ENCODE measurements around the gene RAMACL. TPM values are rescaled to one million over a fixed set of nuclear protein-coding genes. Genes with fewer than 3 reads are reported as not detected.

RAMACL gene
- total RNA-seq, 1 donor from 2014 or later: 1.4 TPM

DNA sequence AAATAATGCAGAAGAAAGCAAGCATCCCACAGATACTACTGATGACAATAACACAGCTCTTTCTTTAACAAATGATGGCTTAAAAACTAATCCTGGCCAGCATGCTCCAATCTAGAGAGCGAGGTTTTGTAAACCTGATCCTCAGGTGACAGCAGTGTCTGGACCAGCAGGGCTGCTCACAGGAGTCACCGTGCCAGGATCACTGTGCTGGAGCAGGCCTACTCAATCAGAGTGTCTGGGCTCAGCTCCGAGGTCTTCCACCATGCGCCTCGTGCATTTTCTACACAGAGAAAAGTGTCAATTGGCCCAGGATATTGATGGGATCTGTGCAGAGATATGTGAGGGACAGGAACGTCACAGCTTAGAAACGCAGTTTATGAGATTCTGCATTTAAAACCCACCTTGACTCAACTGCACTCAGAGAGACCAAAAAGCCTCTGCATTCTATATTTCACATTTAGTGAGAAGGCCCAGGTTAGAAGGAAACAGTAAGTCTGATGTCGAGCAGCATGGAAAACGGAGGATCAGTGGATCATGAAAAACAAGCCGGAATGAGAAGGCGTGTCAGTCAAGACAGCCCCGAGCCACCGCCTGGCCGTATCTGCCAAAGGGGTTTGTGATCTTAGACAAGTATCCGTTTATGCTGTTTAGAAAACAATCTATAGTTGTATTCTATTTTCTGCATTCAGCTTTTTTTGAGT is 7.8 kb downstream of the RAMACL start:
- DNase-seq (ENCODE audit: low read depth, low spot score): no peak

DNA sequence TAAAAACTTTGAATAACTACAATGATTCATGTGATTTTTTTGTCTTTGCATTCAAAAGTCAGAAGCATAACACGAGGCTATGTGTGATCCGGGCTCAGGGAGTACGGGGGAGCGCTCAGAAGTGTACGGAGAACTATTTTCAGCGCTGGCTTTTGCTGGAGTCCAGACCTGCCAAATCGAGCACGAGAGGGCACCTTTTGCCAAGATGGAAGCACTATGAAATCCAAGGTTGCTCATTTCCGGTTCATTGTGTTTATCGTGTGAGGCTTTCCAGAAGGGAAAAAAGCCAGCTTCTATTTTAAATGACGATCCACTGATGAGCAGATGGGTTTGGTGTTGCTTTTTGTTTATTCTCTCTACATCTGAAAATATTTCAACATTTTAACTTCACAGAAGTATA is 11.3 kb downstream of the RAMACL start:
- peak; percentile 63 for DNase-seq (ENCODE audit: low read depth, low spot score)

DNA sequence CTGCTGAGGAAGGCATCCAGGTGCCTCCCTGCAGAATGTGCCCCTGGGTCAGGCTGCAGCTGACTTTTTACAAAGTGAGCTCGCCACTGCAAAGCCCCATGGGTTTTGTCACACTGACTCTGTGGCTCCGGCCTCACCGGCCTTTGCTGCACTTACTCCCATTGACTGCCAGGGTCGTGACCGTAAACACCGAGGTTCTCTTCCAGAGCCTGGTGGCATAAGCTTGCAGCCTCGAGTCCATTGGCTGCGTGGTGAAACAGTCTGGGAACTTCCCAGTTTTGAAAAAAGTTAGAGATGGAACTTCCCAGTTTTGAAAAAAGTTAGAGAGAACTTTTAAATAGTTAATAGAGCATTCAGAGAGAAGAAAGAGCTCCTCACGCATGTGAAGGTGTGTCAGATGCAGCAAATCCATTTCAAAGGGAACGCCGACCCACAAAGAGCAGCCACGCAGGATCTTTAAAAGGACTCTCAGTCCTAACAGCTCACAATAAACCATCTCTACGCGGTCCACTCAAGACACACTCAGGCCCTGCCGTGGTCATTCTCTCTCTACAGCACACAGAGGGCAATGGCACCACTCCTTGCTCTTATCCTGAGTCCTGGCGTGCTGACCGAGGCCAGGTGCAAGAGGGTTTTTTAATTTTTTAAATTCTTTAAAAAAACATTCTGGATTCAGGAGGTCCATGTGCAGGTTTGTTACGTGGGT is 12.8 kb downstream of the RAMACL start:
- DNase-seq (ENCODE audit: low read depth, low spot score): no peak

DNA sequence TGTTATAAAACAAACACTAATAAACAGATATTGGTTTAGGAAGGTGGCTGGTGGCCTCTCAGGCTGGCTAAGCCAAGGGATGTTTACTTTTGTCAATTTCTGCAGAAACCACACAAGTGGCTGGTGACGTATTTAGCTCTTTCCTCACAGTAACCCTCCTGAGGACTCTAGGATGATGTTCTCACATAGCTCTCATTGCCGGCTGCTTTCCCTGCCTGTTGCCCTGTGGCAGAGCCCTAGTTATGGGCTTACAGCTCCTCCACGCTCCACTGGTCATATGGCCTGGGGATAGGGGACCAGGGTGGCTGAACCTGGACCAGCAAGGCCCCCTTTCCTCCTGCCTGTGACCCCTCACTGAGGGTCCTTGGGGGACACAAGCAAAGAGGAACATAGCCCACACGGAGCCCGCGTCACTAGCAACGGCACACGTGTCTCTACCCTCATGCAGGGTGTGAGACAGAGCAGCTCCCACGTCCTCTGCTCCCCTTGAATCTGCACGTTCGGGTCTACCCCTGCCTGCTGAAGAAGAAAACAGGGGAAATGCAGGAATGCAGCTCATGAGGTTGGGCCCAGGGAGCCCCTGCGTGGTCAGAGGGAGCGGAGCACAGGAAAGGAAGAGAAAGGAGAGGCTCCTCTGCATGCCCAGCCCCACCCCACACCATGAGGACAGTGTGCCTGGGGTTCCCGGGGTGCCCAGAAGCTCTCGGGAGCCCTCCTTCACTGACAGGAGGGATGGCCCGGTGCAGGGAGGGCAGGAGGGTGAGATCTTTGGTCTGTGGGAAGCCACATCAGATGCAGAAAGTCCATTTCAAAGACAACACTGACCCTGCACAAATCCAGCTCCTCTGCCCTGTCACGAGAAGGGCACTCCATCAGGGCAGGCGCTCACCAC is 13.9 kb downstream of the RAMACL start:
- no peak for DNase-seq (ENCODE audit: low read depth, low spot score)

DNA sequence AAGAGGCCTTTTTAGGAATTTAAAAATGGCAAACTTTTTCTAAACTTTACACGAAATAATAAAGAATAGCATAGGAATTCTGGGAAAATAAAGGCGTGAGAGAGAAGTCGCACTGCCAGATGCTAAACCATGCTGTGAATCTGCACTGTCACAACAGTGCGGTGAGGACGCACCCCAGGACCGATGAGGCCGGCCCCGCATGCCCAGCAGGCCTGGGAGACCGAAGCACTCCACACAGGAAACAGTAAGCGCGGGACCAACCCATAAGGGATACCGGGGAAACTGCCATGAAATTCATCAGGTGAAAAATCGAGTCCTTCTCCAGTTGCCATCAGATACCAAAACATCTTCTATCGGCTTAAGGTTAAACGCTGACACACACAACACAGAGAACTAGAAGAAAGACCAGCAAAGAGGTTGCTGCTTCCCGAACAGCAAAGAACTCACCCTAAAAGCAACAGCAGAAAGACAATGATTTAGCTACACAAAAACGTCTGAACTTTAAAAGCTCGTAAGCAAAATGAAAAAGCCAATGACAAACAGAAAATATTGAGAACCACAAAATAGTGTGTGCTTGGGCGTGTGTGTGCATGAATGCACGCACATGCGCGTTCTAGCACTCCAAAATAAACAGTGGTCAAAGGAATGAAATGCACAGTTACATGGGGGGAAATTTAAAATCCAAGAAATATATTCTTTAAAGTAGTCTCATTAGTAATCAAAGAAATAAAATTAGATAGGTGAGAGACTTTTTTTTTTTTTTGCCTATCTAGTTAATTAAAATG is 15.4 kb downstream of the RAMACL start:
- DNase-seq (ENCODE audit: low read depth, low spot score): no peak

DNA sequence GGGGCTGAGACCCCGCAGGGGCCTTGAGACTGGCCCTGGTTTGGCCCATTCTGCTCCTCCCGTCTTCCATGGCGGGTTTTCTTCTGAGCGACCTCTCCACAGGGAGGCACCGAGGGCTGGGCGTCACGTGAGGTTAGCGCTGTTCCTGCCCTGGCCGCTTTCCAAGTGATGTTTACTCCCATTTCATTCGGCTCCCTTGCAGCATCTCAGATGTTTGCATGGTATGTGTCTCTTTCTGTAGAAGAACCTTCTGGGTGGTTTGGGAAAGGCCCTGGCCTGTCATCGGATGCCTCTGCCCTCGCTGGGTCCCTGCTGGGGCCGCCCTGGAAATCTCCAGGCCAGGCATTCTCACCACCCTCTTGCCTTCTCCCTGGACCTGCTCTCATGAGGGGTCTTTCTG is 17.3 kb downstream of the RAMACL start:
- no peak for DNase-seq (ENCODE audit: low read depth, low spot score)

DNA sequence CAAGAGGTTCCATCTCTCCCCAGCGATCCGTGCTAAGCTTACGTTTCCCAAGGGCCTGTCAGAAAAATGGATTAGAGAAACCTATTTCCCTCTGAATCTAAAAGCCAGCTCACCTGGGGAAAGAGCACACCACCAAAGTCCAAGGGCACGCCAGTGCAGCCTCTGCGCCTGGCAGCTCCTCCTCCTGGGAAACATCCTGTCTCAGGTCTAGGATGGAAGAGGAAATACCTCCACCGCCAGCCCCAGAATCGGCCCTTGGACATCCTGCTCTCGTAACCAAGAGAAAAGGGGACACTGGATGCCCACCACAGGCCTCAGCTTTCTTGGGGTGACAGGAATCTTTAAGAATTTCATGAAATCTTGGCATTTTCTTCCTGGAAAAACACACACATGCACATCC is 18.7 kb downstream of the RAMACL start:
- DNase-seq (ENCODE audit: low read depth, low spot score): no peak

DNA sequence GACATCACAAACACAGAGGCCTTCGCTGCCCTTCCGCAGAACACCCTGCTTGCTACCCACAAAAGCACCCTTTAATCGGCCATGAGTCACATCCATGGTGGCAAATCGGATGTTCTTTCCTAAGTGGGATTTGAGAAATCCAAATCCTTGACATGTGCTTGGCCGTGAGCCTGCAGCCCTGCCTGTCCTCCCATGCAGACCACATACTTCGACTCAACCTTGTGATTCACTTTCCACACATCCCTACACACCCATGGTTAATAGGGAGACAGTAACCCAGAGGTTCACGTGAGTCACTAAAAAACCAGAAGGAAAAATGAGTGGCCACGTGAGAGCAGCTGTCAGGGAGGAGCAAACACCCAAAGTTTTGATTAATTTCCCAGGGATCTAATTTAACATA is 19.4 kb downstream of the RAMACL start:
- no peak for DNase-seq (ENCODE audit: low read depth, low spot score)

DNA sequence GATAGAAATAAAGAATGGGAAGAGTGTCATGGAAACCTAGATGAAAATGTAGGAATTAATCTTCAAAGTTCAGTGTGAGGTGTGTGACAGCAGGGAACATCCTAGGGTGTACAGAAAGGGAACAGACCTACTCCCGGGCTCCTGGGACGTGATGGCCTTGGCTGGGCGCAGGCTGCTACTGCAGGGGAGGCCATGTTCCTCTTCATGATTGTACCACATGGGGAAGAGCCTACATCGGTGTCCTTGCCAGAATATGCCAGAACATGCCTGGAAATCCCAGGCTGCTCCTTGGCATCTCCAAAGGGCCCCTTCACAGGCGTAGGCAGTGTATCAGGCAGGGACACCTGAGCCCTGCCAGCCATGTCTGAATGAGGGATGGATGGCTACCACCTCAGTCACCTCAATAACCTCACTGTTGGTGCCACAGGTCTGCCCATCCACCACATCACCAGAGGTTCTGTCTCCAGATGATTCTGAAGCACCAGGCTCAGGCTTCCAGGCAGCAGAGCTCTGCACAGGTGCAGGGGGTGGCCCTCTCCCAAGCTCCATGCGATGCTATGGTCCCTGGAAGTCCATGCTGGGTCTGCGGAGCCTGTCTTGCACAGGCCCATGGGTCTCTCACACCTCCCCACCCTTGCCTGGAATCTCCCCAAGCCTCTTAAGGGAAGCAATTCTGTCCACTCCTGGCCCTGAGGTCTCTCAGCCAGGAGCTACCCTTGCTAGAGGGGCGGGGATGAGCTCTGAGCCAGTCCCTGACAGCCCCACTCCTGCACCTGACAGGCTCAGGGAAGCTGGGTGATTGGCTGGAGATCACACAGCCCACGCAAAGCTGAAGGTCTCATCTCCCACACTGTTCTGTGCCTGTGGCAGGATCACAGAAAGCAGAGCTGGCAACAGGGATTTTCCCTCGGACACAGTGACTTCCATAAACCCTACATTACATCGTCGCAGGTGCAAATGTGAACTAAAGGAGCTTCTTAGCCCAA is 20.2 kb downstream of the RAMACL start:
- no peak for DNase-seq (ENCODE audit: low read depth, low spot score)

DNA sequence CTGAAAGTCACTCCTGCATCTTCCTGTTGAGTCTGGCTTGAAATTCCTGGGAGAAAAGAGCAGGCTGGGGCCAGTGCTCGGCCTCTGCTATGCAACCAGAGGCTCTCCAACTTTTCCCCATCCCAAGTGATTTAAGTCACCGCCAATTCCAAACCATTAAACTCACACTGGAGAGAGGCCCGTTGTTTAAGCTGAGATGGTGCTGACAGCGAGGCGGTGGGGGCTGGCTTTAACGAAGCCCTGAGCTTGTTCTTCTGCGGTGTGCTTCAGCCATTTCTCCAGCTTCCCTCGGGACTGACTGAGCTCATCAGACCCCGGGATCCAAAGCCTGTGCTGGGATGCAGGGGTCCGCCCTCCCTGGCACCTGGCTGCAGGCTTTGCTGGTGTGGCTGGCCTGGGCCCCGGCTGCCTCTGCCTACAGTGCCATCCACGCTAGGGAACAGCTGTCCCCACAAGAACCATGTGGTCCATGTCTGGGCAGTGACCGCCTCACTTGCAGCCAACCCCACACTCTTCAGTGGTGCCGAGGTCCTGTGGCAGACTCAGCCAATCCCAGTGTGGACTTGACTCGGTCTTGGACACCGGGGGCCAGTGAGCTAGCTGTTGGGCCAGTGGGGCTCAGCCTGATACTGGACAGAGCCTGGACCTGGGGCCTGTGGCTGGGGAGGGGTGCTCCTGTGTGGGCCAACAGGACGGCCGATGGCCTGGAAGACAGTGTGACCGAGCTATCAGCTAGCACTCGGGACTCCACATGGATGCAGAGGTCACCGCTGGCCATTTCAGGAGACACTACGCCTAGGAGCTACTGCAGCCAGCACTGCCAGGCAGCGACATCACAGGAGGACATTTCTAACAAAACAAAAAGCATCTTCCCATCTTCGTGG is 21.2 kb downstream of the RAMACL start:
- no peak for DNase-seq (ENCODE audit: low read depth, low spot score)

DNA sequence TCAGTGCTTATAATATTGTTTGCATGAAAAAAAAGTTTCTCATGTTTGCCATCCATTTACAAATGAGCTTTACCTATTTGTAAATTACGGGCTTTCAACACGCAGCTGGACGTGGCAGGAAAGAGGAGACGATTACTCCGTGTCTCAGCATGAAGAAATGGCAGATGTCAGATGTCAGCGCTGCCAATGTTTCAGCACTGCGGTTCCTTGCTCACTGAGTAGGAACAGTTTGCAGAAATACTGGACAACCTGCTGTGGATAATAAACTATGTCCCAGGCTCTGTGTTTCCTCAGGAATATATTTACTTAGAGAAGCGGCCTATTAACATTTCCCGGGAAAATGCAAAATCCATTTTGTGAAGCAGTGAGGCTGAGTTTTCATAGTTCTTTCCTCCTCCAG is 22.7 kb downstream of the RAMACL start:
- DNase-seq (ENCODE audit: low read depth, low spot score): no peak

DNA sequence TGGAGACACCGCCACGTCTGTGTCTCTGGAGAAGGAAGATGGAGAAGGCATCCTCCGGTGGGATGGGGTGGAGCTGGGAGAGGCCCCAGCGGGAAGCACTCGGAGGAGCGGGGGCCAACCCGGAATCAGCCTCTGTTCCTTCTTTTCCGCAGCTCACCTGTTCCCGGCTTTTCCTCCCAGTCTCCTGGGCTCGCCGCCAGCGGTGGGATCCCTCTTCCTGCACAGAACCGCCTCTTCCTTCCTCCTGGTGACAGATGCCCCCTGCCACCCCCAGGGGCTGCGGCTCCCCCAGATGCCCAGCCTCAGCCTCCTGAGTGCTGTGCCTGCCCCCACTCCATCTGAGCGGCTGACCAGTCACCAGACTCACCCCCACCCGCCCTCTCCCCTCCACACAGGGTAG is 23.3 kb downstream of the RAMACL start:
- DNase-seq (ENCODE audit: low read depth, low spot score): no peak

DNA sequence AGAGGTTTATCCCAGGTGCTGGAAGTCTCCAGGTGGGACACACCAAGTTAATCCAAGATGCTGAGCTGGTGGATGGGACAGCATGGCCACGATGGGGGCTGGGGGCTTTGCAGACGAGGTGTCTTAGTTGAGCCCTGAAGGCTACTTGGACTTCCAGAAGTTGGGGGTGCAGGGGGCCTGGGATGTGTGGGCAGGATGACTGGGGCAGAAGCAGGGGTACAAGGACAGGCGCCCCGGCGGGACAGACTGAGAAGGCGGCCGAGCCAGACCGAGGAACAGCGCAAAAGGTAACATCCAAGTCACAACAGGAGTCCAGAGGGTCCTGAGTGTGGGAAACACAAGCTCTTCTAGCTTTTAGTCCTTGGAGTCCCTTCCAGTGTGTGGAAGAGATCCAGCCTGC is 23.8 kb downstream of the RAMACL start:
- DNase-seq (ENCODE audit: low read depth, low spot score): no peak

DNA sequence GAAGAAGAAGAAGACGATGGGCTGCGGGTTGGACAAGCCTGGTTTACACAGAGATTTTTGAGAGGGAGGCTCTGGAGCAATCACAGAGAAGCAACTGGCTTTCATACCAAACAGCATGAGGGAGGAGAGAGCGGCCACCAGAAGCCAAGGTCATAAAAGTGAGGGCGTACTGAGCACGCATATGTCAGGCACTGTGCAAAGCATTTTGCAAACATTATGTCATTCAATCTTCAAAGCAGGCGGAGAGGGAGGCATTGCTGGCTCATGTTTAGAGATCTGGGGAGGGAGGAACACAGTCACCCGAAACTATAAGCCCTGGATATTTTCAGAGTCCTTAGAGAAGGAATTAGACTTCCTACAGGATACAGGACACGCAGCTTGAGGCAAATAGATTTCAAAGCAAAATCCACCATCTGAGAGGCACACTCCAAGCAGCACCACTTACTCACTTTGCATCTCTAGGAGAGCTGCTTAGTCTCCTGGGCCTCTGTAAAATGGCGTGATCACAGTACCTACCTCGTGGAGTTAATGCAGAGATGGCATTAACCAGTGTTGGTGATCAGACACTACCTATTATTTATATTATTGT is 24.6 kb downstream of the RAMACL start:
- DNase-seq (ENCODE audit: low read depth, low spot score): no peak

DNA sequence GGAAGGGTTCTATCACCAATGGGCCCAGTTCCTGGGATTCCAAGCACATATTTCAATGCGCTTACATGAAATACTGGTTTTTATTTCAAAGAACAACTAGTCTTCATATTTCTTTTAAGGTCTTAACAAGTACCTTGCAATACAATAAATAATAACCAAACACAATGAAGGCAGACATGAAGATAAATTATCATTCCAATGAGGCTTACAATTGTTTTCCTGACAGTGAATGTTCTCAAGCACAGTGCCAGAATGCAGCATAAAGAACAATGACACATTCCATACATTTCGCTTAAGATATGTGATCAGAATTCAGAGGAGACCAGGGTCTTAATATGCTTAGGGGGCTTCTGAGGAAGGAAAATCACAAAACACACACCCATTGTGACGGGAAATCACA is 26.3 kb downstream of the RAMACL start:
- no peak for DNase-seq (ENCODE audit: low read depth, low spot score)

DNA sequence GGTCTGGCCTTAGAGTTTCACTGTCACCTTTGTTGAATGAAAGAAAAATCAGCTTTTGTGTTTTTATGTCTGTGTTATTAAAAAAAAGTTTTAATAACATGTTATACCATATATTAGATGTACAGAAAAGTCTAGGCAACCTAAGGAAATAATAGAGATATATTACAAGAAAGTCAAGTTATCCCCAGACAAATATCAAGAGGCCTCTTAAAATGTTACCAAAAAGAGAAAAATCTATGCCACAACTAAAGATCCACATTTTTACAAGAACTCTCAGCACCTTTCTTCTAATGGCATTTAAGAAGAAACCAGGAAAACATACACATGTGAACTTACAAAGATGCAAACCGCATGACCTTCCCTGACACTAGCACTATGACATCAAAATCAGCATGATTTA is 26.8 kb downstream of the RAMACL start:
- DNase-seq (ENCODE audit: low read depth, low spot score): no peak

DNA sequence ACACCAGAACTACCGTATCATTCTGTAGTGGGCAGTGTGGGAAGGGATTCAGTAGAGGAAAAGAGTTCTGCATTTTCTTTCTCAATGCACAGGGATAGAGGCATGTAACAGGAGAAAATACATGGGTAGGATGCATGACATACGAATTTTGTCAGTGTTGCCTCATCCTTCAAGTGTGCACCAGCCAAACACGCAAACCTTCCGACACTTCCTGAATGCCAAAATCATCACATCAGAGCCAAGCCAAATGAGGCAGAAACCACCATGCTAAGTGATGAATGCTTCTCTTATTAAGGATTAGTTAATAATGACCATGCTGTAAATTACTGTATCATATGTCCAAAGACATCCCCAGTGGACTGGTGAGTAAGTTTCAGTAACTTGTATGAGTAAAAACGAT is 27.3 kb downstream of the RAMACL start:
- no peak for DNase-seq (ENCODE audit: low read depth, low spot score)

DNA sequence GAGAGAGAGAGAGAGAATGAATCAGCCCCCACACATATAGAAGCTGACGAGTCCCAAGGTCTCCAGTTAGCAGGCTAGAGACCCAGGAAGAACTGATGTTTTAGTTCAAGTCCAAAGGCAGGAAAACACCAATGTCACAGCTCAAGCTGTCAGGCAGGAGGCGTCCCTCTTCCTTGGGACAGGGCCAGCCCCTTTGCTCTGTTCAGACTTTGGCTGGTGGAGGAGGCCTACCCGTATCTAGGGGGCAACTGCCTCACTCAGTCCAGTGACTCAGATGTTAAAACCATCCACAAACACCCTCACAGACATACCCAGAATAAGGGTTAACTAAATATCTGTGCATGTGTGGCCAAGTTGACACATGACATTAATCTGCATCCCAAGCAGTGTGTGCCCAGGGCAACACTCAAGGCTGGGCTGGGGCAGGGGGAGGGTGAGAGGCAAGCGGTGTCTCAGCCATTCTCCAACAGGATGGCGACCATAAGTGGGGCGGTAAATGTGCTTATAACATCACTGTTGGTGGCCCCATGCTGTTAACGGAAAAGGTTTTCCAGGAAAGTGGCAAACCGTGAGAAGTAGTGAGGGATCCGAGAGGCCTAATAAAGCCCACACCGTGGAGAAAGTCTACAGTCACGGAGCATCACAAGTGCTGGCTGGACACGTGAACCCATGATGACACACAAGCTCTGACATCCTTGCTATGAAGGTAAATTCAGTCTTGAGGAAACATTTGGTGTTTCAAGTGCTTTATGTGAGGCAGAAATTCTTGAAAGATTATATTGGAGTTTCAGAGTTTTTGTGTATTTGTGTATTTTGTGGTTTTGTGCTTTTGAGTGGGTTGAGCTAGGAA is 28.1 kb downstream of the RAMACL start:
- DNase-seq (ENCODE audit: low read depth, low spot score): no peak

All from pulmonary artery endothelial cell (primary cell).